GM13976 (cell line): Measurements from ENCODE around the gene GRB14.
"Not testable (repeated sequence)": the region's sequence is repeated elsewhere in the genome, so short reads cannot be mapped to it uniquely, and the experiment has no call there.

Source experiments
- DNase-seq: peaks from one replicate; pipeline ENCODE4 v3.0.0; 2012; ENCODE audit warnings: low spot score
- CTCF ChIP-seq: IDR thresholded peaks from 2 replicates; pipeline ENCODE4 v1.5.1; 2012; ENCODE audit warnings: borderline replicate concordance, mild to moderate bottlenecking; ENCODE audit not compliant: insufficient read depth; ENCODE audit errors: extremely low read depth, missing control alignments, control extremely low read depth
- in situ Hi-C: fragments of 300-500 bp; cut with MboI; formaldehyde crosslinking; loops from one replicate; pipeline ENCODE4 v1.12.0; 2022; ENCODE audit warnings: low sequenced_read_pairs, mixed read lengths, inconsistent platforms; ENCODE audit not compliant: unreplicated experiment

The GRB14 gene

GRCh38 chr2:164554487-164554886, 66.8 kb downstream of the GRB14 start:
- DNase-seq, result no peak
- TF ChIP-seq CTCF, result no peak
- in situ Hi-C loops, result no loop called here

GRCh38 chr2:164551519-164551918, 69.8 kb downstream of the GRB14 start:
- in situ Hi-C loops, result no loop called here
- TF ChIP-seq CTCF, result no peak
- no peak for DNase-seq

- in situ Hi-C loops, DNase-seq: not testable (repeated sequence)
Measured at GRCh38 chr2:164549705-164550104, 71.6 kb downstream of the GRB14 start.

GRCh38 chr2:164545484-164545883, 75.8 kb downstream of the GRB14 start:
- in situ Hi-C loops, result no loop called here
- no peak for DNase-seq
- no peak for TF ChIP-seq CTCF

GRCh38 chr2:164542581-164543021, 78.7 kb downstream of the GRB14 start:
- TF ChIP-seq CTCF, result no peak
- in situ Hi-C loops, result no loop called here
- DNase-seq, result no peak

GRCh38 chr2:164538240-164538866, 82.9 kb downstream of the GRB14 start:
- peak; percentile 30 for TF ChIP-seq CTCF
- peak; percentile 34 for DNase-seq
- in situ Hi-C loops, result no loop called here

GRCh38 chr2:164535280-164536025, 85.8 kb downstream of the GRB14 start:
- in situ Hi-C loops, result no loop called here
- TF ChIP-seq CTCF, result no peak
- no peak for DNase-seq
